Mesothelial cell of epicardium (in vitro differentiated cells): ENCODE results near the gene SPATA33. TPM values are rescaled to one million over a fixed set of nuclear protein-coding genes. Genes with fewer than 3 reads are reported as not detected.

Source experiments
- DNase-seq, 2 experiments: peaks; one replicate each; pipeline ENCODE4 v3.0.0; 2021; ENCODE audit warnings: low spot score in 2 of 2; ENCODE audit not compliant: unreplicated experiment in 2 of 2
- H3K27ac Mint-ChIP-seq: 2 replicates; pipeline ENCODE4 v1.8.0; 2021; ENCODE audit warnings: mixed read lengths
- H3K27me3 Mint-ChIP-seq: 2 replicates; pipeline ENCODE4 v1.8.0; 2021; ENCODE audit warnings: low read depth, mixed read lengths
- H3K36me3 Mint-ChIP-seq: 2 replicates; pipeline ENCODE4 v1.8.0; 2021; ENCODE audit warnings: mixed read lengths
- H3K4me1 Mint-ChIP-seq: 2 replicates; pipeline ENCODE4 v1.8.0; 2021; ENCODE audit warnings: mixed read lengths
- H3K4me3 Mint-ChIP-seq: 2 replicates; pipeline ENCODE4 v1.8.0; 2021; ENCODE audit warnings: mild to moderate bottlenecking, moderate library complexity, mixed read lengths
- H3K9me3 Mint-ChIP-seq: 2 replicates; pipeline ENCODE4 v1.8.0; 2021; ENCODE audit warnings: mixed read lengths
- CTCF ChIP-seq: fragments of 200-600 bp; sonication (generic); IDR thresholded peaks from one replicate; pipeline ENCODE4 v1.5.0; 2021; ENCODE audit warnings: antibody characterized with exemption; ENCODE audit not compliant: unreplicated experiment
- total RNA-seq: library from RNA; stranded (reverse); gene quantifications from 3 replicates; pipeline ENCODE4 v1.2.1, GENCODE V29; 2021

The SPATA33 gene
- total RNA-seq, 1 donor from 2014 or later, result 14.4 TPM

GRCh38 chr16:89710709-89711564 lies 53.3 kb downstream of the SPATA33 start:
- no peak for TF ChIP-seq CTCF
- Mint-ChIP-seq H3K27me3 (no peaks in the 10 kb centered on the region), H3K4me3 (no peak overlapping the region), H3K27ac (no peak overlapping the region), H3K4me1 (no peaks in the 10 kb centered on the region), H3K36me3 (peaks cover 7% of the 10 kb centered on the region), H3K9me3 (peaks cover 4% of the 10 kb centered on the region)
- DNase-seq, result no peak

- Mint-ChIP-seq H3K9me3 (peaks cover 4% of the 10 kb centered on the region), H3K4me1 (no peaks in the 10 kb centered on the region), H3K27ac (no peak overlapping the region), H3K27me3 (no peaks in the 10 kb centered on the region), H3K36me3 (peaks cover 11% of the 10 kb centered on the region), H3K4me3 (peak overlapping the region; percentile 69)
- DNase-seq, result peak in 1 of 2 experiments; percentile 55
- no peak for TF ChIP-seq CTCF
These were observed 54.1 kb downstream of the SPATA33 start for GRCh38 chr16:89711601-89712273.

- Mint-ChIP-seq H3K4me1 (no peaks in the 10 kb centered on the region), H3K36me3 (peaks cover 14% of the 10 kb centered on the region), H3K4me3 (peak overlapping the region; percentile 69), H3K9me3 (peaks cover 4% of the 10 kb centered on the region), H3K27ac (no peak overlapping the region), H3K27me3 (no peaks in the 10 kb centered on the region)
- TF ChIP-seq CTCF, result no peak
- no peak for DNase-seq
These were observed 54.7 kb downstream of the SPATA33 start for GRCh38 chr16:89712274-89712781.

GRCh38 chr16:89716493-89716892 lies 58.9 kb downstream of the SPATA33 start:
- H3K9me3 Mint-ChIP-seq, result peaks cover 4% of the 10 kb centered on the region
- peaks cover 19% of the 10 kb centered on the region for H3K36me3 Mint-ChIP-seq
- TF ChIP-seq CTCF, result no peak
- no peaks in the 10 kb centered on the region for H3K27me3 Mint-ChIP-seq
- no peak overlapping the region for H3K27ac Mint-ChIP-seq
- peaks cover 6% of the 10 kb centered on the region for H3K4me1 Mint-ChIP-seq
- no peak for DNase-seq
- H3K4me3 Mint-ChIP-seq, result no peak overlapping the region

- Mint-ChIP-seq H3K27ac (no peak overlapping the region), H3K27me3 (no peaks in the 10 kb centered on the region), H3K36me3 (peaks cover 19% of the 10 kb centered on the region)
These were observed 59.5 kb downstream of the SPATA33 start for GRCh38 chr16:89716916-89717687.

More at GRCh38 chr16:89716916-89717687, 59.5 kb downstream of the SPATA33 start:
- H3K4me1 Mint-ChIP-seq, result peaks cover 6% of the 10 kb centered on the region
- no peak for TF ChIP-seq CTCF
- no peak overlapping the region for H3K4me3 Mint-ChIP-seq
- H3K9me3 Mint-ChIP-seq, result peaks cover 4% of the 10 kb centered on the region
- no peak for DNase-seq
